HepG2 (cell line): ENCODE data around the gene NPPC. TPM values are rescaled to one million over a fixed set of nuclear protein-coding genes. Genes with fewer than 3 reads are reported as not detected.
A peak's percentile ranks its signal among the peaks of the same experiment; 100 is the strongest.

Experiments used
- EEA1 ChIP-seq: sonication (generic); formaldehyde crosslinking; IDR thresholded peaks from 2 replicates; pipeline ENCODE4 v1.5.1; 2020; ENCODE audit warnings: mild to moderate bottlenecking, missing genetic modification reagents, borderline replicate concordance
- ESRRA ChIP-seq: sonication (generic); formaldehyde crosslinking; IDR thresholded peaks from 2 replicates; pipeline ENCODE4 v1.5.1; 2020; ENCODE audit warnings: mild to moderate bottlenecking, low read depth, missing genetic modification reagents
- GRHL1 ChIP-seq: sonication (generic); formaldehyde crosslinking; conservative IDR thresholded peaks from 2 replicates; pipeline ENCODE4 v1.8.0; 2022; ENCODE audit warnings: missing genetic modification reagents
- JUND ChIP-seq: sonication (generic); formaldehyde crosslinking; IDR thresholded peaks from 2 replicates; pipeline ENCODE4 v1.8.0; 2022; ENCODE audit warnings: mild to moderate bottlenecking, missing genetic modification reagents
- MTF1 ChIP-seq: sonication (generic); formaldehyde crosslinking; IDR thresholded peaks from 2 replicates; pipeline ENCODE4 v1.5.0; 2020; ENCODE audit warnings: missing genetic modification reagents
- NAIF1 ChIP-seq: sonication (generic); formaldehyde crosslinking; IDR thresholded peaks from 2 replicates; pipeline ENCODE4 v1.5.0; 2020; ENCODE audit warnings: mild to moderate bottlenecking, missing genetic modification reagents, borderline replicate concordance
- NCOA5 ChIP-seq: sonication (generic); formaldehyde crosslinking; IDR thresholded peaks from 2 replicates; pipeline ENCODE4 v1.4.0; 2020; ENCODE audit warnings: missing genetic modification reagents
- SIN3A ChIP-seq: IDR thresholded peaks from 2 replicates; pipeline ENCODE4 v1.6.1; 2011; ENCODE audit warnings: low read depth, mild to moderate bottlenecking, control low read depth, low read length, borderline replicate concordance
- ZBTB42 ChIP-seq: sonication (generic); formaldehyde crosslinking; IDR thresholded peaks from 2 replicates; pipeline ENCODE4 v1.5.0; 2020; ENCODE audit warnings: mild to moderate bottlenecking, missing genetic modification reagents
- ZEB1 ChIP-seq: IDR thresholded peaks from 2 replicates; pipeline ENCODE4 v1.6.1; 2012; ENCODE audit warnings: mild to moderate bottlenecking, low read depth, inconsistent platforms; ENCODE audit not compliant: insufficient replicate concordance
- ZMAT3 ChIP-seq: sonication (generic); formaldehyde crosslinking; conservative IDR thresholded peaks from 2 replicates; pipeline ENCODE4 v1.7.0; 2021; ENCODE audit warnings: missing genetic modification reagents
- ZNF224 ChIP-seq: sonication (generic); formaldehyde crosslinking; IDR thresholded peaks from 2 replicates; pipeline ENCODE4 v1.5.0; 2020; ENCODE audit warnings: mild to moderate bottlenecking, missing genetic modification reagents
- ZNF232 ChIP-seq: sonication (generic); formaldehyde crosslinking; IDR thresholded peaks from 2 replicates; pipeline ENCODE4 v1.4.0; 2020; ENCODE audit warnings: missing genetic modification reagents, borderline replicate concordance
- ZNF333 ChIP-seq: sonication (generic); formaldehyde crosslinking; IDR thresholded peaks from 2 replicates; pipeline ENCODE4 v1.4.0; 2020; ENCODE audit warnings: mild to moderate bottlenecking, missing genetic modification reagents, borderline replicate concordance
- ZNF451 ChIP-seq: sonication (generic); formaldehyde crosslinking; IDR thresholded peaks from 2 replicates; pipeline ENCODE4 v1.5.0; 2020; ENCODE audit warnings: mild to moderate bottlenecking, missing genetic modification reagents
- ZNF547 ChIP-seq: sonication (generic); formaldehyde crosslinking; IDR thresholded peaks from 2 replicates; pipeline ENCODE4 v1.5.1; 2020; ENCODE audit warnings: mild to moderate bottlenecking, missing genetic modification reagents
- ZNF605 ChIP-seq: sonication (generic); formaldehyde crosslinking; IDR thresholded peaks from 2 replicates; pipeline ENCODE4 v1.8.0; 2022; ENCODE audit warnings: mild to moderate bottlenecking, missing genetic modification reagents
- ZSCAN12 ChIP-seq: sonication (generic); formaldehyde crosslinking; IDR thresholded peaks from 2 replicates; pipeline ENCODE4 v1.9.0; 2021; ENCODE audit warnings: mild to moderate bottlenecking, missing genetic modification reagents
- polyA plus RNA-seq, 8 experiments: library from polyadenylated mRNA; depleted of rRNA in 3 of 8; stranded (reverse) in 7 of 8; unstranded in 1 of 8; fragments of >200 nt; fragmentation: Illumina TruSeq in 4 of 8; extraction: Trizol in 4 of 8; gene quantifications; 2 replicates each; pipeline versions ENCODE4 v1.2.1 to v1.2.3, GENCODE V29; 2011 to 2016; ENCODE audit warnings: low read depth in 4 of 8, missing spikeins in 1 of 8, mixed read lengths in 1 of 8; ENCODE audit not compliant: insufficient read depth in 1 of 8
- total RNA-seq, 5 experiments: library from RNA; depleted of rRNA; stranded (reverse); fragments of >200 nt; fragmentation: Illumina TruSeq; extraction: Trizol; gene quantifications; 2 replicates each; pipeline ENCODE4 v1.2.3, GENCODE V29; 2016; ENCODE audit warnings: low read depth in 1 of 5
- TF ChIP-seq, protein P1 (sequence below): sonication (generic); formaldehyde crosslinking; IDR thresholded peaks from 2 replicates; pipeline ENCODE4 v1.4.0; 2020; ENCODE audit warnings: missing genetic modification reagents, mild to moderate bottlenecking, borderline replicate concordance
- TF ChIP-seq, protein P2 (sequence below): sonication (generic); formaldehyde crosslinking; IDR thresholded peaks from 2 replicates; pipeline ENCODE4 v1.9.0; 2021; ENCODE audit warnings: missing genetic modification reagents, borderline replicate concordance
- TF ChIP-seq, protein P3 (sequence below): fragments of 450-650 bp; IDR thresholded peaks from 2 replicates; pipeline ENCODE4 v1.6.1; 2017; ENCODE audit warnings: mild to moderate bottlenecking
- TF ChIP-seq, protein P4 (sequence below): sonication (generic); formaldehyde crosslinking; IDR thresholded peaks from 2 replicates; pipeline ENCODE4 v1.4.0; 2020; ENCODE audit warnings: missing genetic modification reagents

The NPPC gene
- total and polyA plus RNA-seq, 2 of the 13 experiments (the other 11 are each of a cell fraction or from before 2014, with no cell fraction given): 0.11 TPM; not detected in 1

GRCh38 chr2:231961349-231962166 lies 35.4 kb upstream of the NPPC start, which contains the start of gene DIS3L2 (continued):
- TF ChIP-seq EEA1 (CRISPR knock-in tag) (no peak), ZNF547 (CRISPR knock-in tag) (peak; percentile 97), ZNF451 (CRISPR knock-in tag) (peak; percentile 96), ZNF224 (CRISPR knock-in tag) (peak; percentile 88; the same call in 1 of the 2 replicates), JUND (CRISPR knock-in tag) (peak; percentile 84), ZNF333 (peak; percentile 99), ZNF605 (peak; percentile 78; the same call in 1 of the 2 replicates), NAIF1 (CRISPR knock-in tag) (peak; percentile 95; the same call in 1 of the 2 replicates), ZMAT3 (no peak; the same call in 1 of the 2 replicates), NCOA5 (CRISPR knock-in tag) (no peak), ZSCAN12 (CRISPR knock-in tag) (peak; percentile 79; the same call in 1 of the 2 replicates), MTF1 (peak; percentile 29; the same call in 1 of the 2 replicates), ESRRA (CRISPR knock-in tag) (peak; percentile 82), GRHL1 (CRISPR knock-in tag) (0 out of 2 replicates have a peak, but pooled peaks have one; percentile 15), ZNF232 (CRISPR knock-in tag) (peak; percentile 96), ZBTB42 (CRISPR knock-in tag) (no peak; the same call in 1 of the 2 replicates), SIN3A (peak; percentile 80), ZEB1 (no peak)
- TF ChIP-seq, protein P1, sequence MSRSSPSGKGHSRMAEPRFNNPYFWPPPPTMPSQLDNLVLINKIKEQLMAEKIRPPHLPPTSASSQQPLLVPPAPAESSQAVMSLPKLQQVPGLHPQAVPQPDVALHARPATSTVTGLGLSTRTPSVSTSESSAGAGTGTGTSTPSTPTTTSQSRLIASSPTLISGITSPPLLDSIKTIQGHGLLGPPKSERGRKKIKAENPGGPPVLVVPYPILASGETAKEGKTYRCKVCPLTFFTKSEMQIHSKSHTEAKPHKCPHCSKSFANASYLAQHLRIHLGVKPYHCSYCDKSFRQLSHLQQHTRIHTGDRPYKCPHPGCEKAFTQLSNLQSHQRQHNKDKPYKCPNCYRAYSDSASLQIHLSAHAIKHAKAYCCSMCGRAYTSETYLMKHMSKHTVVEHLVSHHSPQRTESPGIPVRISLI (CRISPR knock-in tag): 0 out of 2 replicates have a peak, but pooled peaks have one; percentile 46
- TF ChIP-seq, protein P2, sequence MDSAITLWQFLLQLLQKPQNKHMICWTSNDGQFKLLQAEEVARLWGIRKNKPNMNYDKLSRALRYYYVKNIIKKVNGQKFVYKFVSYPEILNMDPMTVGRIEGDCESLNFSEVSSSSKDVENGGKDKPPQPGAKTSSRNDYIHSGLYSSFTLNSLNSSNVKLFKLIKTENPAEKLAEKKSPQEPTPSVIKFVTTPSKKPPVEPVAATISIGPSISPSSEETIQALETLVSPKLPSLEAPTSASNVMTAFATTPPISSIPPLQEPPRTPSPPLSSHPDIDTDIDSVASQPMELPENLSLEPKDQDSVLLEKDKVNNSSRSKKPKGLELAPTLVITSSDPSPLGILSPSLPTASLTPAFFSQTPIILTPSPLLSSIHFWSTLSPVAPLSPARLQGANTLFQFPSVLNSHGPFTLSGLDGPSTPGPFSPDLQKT (CRISPR knock-in tag): peak; percentile 56; the same call in 1 of the 2 replicates
- TF ChIP-seq, protein P3, sequence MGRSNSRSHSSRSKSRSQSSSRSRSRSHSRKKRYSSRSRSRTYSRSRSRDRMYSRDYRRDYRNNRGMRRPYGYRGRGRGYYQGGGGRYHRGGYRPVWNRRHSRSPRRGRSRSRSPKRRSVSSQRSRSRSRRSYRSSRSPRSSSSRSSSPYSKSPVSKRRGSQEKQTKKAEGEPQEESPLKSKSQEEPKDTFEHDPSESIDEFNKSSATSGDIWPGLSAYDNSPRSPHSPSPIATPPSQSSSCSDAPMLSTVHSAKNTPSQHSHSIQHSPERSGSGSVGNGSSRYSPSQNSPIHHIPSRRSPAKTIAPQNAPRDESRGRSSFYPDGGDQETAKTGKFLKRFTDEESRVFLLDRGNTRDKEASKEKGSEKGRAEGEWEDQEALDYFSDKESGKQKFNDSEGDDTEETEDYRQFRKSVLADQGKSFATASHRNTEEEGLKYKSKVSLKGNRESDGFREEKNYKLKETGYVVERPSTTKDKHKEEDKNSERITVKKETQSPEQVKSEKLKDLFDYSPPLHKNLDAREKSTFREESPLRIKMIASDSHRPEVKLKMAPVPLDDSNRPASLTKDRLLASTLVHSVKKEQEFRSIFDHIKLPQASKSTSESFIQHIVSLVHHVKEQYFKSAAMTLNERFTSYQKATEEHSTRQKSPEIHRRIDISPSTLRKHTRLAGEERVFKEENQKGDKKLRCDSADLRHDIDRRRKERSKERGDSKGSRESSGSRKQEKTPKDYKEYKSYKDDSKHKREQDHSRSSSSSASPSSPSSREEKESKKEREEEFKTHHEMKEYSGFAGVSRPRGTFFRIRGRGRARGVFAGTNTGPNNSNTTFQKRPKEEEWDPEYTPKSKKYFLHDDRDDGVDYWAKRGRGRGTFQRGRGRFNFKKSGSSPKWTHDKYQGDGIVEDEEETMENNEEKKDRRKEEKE: no peak
- TF ChIP-seq, protein P4, sequence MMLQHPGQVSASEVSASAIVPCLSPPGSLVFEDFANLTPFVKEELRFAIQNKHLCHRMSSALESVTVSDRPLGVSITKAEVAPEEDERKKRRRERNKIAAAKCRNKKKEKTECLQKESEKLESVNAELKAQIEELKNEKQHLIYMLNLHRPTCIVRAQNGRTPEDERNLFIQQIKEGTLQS: peak; percentile 41; the same call in 1 of the 2 replicates
